ENCODE results near the gene MARVELD3.
"Not testable (repeated sequence)": the region's sequence is repeated elsewhere in the genome, so short reads cannot be mapped to it uniquely, and the experiment has no call there.

MARVELD3 gene

GRCh38 chr16:71626018-71626857, at the start of gene MARVELD3:
TSS of gene MARVELD3 (plus strand) at chr16:71626184. CDS start at chr16:71626230, 46 bp downstream.
- DNase-seq, result no peak

- no peak for DNase-seq
Observed at GRCh38 chr16:71576971-71577370, 49.0 kb upstream of the MARVELD3 start, which contains the start of gene TAT. TSS of gene TAT (minus strand) at chr16:71577092. CDS start at chr16:71576415, 677 bp downstream.

- DNase-seq, result not testable (repeated sequence)
Observed at GRCh38 chr16:71582553-71582848, 43.5 kb upstream of the MARVELD3 start.

- no peak for DNase-seq
Observed at GRCh38 chr16:71584543-71585317, 41.3 kb upstream of the MARVELD3 start.

- no peak for DNase-seq
Observed at GRCh38 chr16:71585318-71585703, 40.7 kb upstream of the MARVELD3 start.

- DNase-seq, result not testable (repeated sequence)
Observed at GRCh38 chr16:71589334-71589733, 36.6 kb upstream of the MARVELD3 start.

- DNase-seq, result not testable (repeated sequence)
Observed at GRCh38 chr16:71590071-71590470, 35.9 kb upstream of the MARVELD3 start.

- DNase-seq, result no peak
Observed at GRCh38 chr16:71590584-71590983, 35.4 kb upstream of the MARVELD3 start.

GRCh38 chr16:71591917-71592316, 34.1 kb upstream of the MARVELD3 start:
- no peak for DNase-seq

GRCh38 chr16:71593048-71593999, 32.7 kb upstream of the MARVELD3 start:
- no peak for DNase-seq

GRCh38 chr16:71594000-71594646, 31.9 kb upstream of the MARVELD3 start:
- no peak for DNase-seq

- DNase-seq, result not testable (repeated sequence)
Observed at GRCh38 chr16:71595340-71595826, 30.6 kb upstream of the MARVELD3 start.

GRCh38 chr16:71598426-71598825, 27.6 kb upstream of the MARVELD3 start:
- DNase-seq, result not testable (repeated sequence)

GRCh38 chr16:71600822-71601221, 25.2 kb upstream of the MARVELD3 start:
- DNase-seq, result peak in 1 of 2 experiments; percentile 13

GRCh38 chr16:71609066-71609465, 16.9 kb upstream of the MARVELD3 start:
- no peak for DNase-seq

- DNase-seq, result no peak
Observed at GRCh38 chr16:71610447-71610846, 15.5 kb upstream of the MARVELD3 start.

GRCh38 chr16:71610936-71611871, 14.8 kb upstream of the MARVELD3 start:
- peak; percentile 73 to 76 for DNase-seq

GRCh38 chr16:71614956-71615355, 11.0 kb upstream of the MARVELD3 start:
- not testable (repeated sequence) for DNase-seq

GRCh38 chr16:71618429-71618828, 7.6 kb upstream of the MARVELD3 start:
- DNase-seq, result no peak

- DNase-seq, result no peak
Observed at GRCh38 chr16:71622088-71622487, 3.9 kb upstream of the MARVELD3 start.

GRCh38 chr16:71623597-71623996, 2.4 kb upstream of the MARVELD3 start:
- DNase-seq, result no peak

Data from SHP77 (cell line).